Activated naive CD8-positive, alpha-beta T cell treated with anti-CD3 and anti-CD28 coated beads, Interleukin-2, amount 10 ng/mL, durations not matched to agents 7 days and 5 days (primary cell): ENCODE results near the gene IL16. TPM values are rescaled to one million over a fixed set of nuclear protein-coding genes. Genes with fewer than 3 reads are reported as not detected.
A peak's percentile ranks its signal among the peaks of the same experiment; 100 is the strongest.
"Not testable (repeated sequence)": the region's sequence is repeated elsewhere in the genome, so short reads cannot be mapped to it uniquely, and the experiment has no call there.

Source experiments
- ATAC-seq: fragments of 150-1000 bp; cut with Tn5 transposase; one replicate; pipeline ENCODE4 v1.10.0; 2021; ENCODE audit warnings: low read depth, moderate library complexity
- POLR2A ChIA-PET: fragments of 350-600 bp; sonication (Branson Sonifier 250); formaldehyde crosslinking; loops from one replicate; lab custom pipeline; 2021; ENCODE audit warnings: antibody characterized with exemption; lab: Charles Lee
- DNase-seq: peaks from one replicate; pipeline ENCODE4 v3.0.0; 2021
- H3K27ac Mint-ChIP-seq: one replicate; pipeline ENCODE4 v1.8.0; 2022; ENCODE audit warnings: mild to moderate bottlenecking, mixed read lengths
- H3K27me3 Mint-ChIP-seq: one replicate; pipeline ENCODE4 v1.8.0; 2022; ENCODE audit warnings: mild to moderate bottlenecking, moderate library complexity, mixed read lengths
- H3K36me3 Mint-ChIP-seq: one replicate; pipeline ENCODE4 v1.8.0; 2021; ENCODE audit warnings: mild to moderate bottlenecking, mixed read lengths
- H3K4me1 Mint-ChIP-seq: one replicate; pipeline ENCODE4 v1.8.0; 2021; ENCODE audit warnings: mixed read lengths
- H3K4me3 Mint-ChIP-seq: one replicate; pipeline ENCODE4 v1.8.0; 2022; ENCODE audit warnings: mild to moderate bottlenecking, moderate library complexity, mixed read lengths
- H3K9me3 Mint-ChIP-seq: one replicate; pipeline ENCODE4 v1.8.0; 2021; ENCODE audit warnings: mixed read lengths
- total RNA-seq, 2 experiments: library from RNA; stranded (reverse); gene quantifications; one replicate each; pipeline ENCODE4 v1.2.3, GENCODE V29; 2021

IL16 gene
- total RNA-seq: 100 to 1,000 TPM; 281 to 284 TPM

DNA sequence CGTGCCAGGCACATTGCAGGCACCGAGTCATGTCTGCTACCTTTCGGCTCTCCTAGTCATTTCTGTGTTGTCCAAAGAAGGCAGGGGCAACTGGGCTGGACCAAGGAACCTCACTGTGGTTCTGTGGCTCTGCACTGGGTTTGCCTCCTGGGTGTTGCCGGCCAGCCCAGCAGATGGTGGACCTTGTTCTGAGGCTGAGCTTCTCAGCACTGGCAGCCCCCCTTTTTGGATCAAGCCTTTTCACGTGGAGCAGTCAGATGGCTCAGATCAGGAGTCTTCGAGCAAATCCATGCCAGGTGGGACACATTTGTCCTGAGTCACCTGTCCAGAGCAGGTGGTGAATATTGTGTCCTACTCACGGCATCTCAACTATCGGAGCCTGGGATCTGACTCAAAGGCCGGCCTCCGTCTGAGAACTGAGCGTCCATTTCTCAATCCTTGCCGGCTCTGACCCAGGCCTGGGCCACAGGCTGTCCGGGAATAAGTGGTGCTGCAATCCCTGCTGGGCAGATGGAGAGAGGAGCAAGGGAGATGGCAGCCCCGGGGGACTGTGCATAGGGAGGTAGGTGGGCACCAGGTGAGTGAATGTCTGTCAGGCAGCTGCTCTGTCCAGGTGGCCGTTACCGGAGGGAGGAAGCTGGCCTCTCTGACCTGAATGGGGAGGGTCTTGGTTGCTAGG, at the start of gene IL16:
Gene IL16 (plus strand): TSS at position 304 of the 679 bp plus-strand sequence. CDS start 28,521 bp downstream, outside the sequence.
- ATAC-seq: no peak
- no peaks in the 10 kb centered on the region for H3K4me1 Mint-ChIP-seq
- DNase-seq: no peak
- POLR2A ChIA-PET: no interaction called here
- no peak within 1 kb of the TSS for H3K4me3 Mint-ChIP-seq
- H3K36me3 Mint-ChIP-seq: no peaks in the 10 kb centered on the region
- peaks cover 14% of the 10 kb centered on the region for H3K27me3 Mint-ChIP-seq
- H3K27ac Mint-ChIP-seq: no peak within 1 kb of the TSS
- no peaks in the 10 kb centered on the region for H3K9me3 Mint-ChIP-seq

GRCh38 chr15:81151389-81151788, 45.3 kb upstream of the IL16 start:
- no peak overlapping the region for H3K4me3 Mint-ChIP-seq
- H3K9me3 Mint-ChIP-seq: no peaks in the 10 kb centered on the region
- ATAC-seq (no peak), DNase-seq (no peak)
- H3K27ac Mint-ChIP-seq: no peak overlapping the region
- no peaks in the 10 kb centered on the region for H3K36me3 Mint-ChIP-seq
- H3K27me3 Mint-ChIP-seq: peaks cover 10% of the 10 kb centered on the region
- POLR2A ChIA-PET: no interaction called here
- H3K4me1 Mint-ChIP-seq: no peaks in the 10 kb centered on the region

DNA sequence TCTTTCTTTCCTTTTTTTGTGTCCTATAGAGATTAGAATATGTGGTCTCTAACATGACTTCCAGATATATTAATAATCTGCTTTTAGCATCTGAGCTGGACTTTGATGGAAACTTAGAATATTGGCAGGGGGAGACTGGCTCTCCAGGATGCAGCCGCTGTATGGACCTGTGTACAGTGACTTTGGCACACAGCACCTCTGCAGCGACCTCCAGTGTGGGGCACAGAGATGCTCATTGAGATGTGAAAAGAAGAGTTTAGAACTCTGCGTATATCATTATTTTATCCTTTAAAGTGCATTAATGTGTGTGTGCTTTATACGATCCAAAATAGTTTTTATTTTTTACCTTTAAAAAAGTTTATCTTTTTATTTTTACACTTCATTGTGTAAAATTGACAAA, 44.3 kb upstream of the IL16 start:
- H3K4me1 Mint-ChIP-seq: no peaks in the 10 kb centered on the region
- H3K27me3 Mint-ChIP-seq: peaks cover 10% of the 10 kb centered on the region
- DNase-seq: no peak
- no peak overlapping the region for H3K4me3 Mint-ChIP-seq
- POLR2A ChIA-PET: no interaction called here
- no peak overlapping the region for H3K27ac Mint-ChIP-seq
- H3K9me3 Mint-ChIP-seq: no peaks in the 10 kb centered on the region
- no peaks in the 10 kb centered on the region for H3K36me3 Mint-ChIP-seq
- no peak for ATAC-seq

- Mint-ChIP-seq H3K4me3 (no peak overlapping the region), H3K27ac (no peak overlapping the region), H3K9me3 (no peaks in the 10 kb centered on the region), H3K27me3 (peaks cover 10% of the 10 kb centered on the region), H3K4me1 (no peaks in the 10 kb centered on the region), H3K36me3 (no peaks in the 10 kb centered on the region)
- POLR2A ChIA-PET: no interaction called here
- ATAC-seq: no peak
- DNase-seq: no peak
These were observed 43.9 kb upstream of the IL16 start for GRCh38 chr15:81152799-81153198.

GRCh38 chr15:81155375-81156218, 41.1 kb upstream of the IL16 start:
- POLR2A ChIA-PET: interaction anchor here (1.2 to 2.2 kb wide), 2 partner anchors 110 to 238 kb away, joined by 3 to 7 read pairs; no protein-coding TSS in a partner anchor
- Mint-ChIP-seq H3K27ac (no peak overlapping the region), H3K36me3 (no peaks in the 10 kb centered on the region), H3K27me3 (peaks cover 3% of the 10 kb centered on the region), H3K4me1 (peaks cover 1% of the 10 kb centered on the region), H3K9me3 (no peaks in the 10 kb centered on the region), H3K4me3 (no peak overlapping the region)
- DNase-seq: no peak
- no peak for ATAC-seq

GRCh38 chr15:81156324-81156723, 40.4 kb upstream of the IL16 start:
- H3K4me3 Mint-ChIP-seq: no peak overlapping the region
- POLR2A ChIA-PET: interaction anchor here (1.2 to 2.2 kb wide), 2 partner anchors 110 to 237 kb away, joined by 3 to 7 read pairs; no protein-coding TSS in a partner anchor
- DNase-seq (no peak), ATAC-seq (no peak)
- peaks cover 9% of the 10 kb centered on the region for H3K4me1 Mint-ChIP-seq
- no peak overlapping the region for H3K27ac Mint-ChIP-seq
- H3K9me3 Mint-ChIP-seq: no peaks in the 10 kb centered on the region
- no peaks in the 10 kb centered on the region for H3K36me3 Mint-ChIP-seq
- peaks cover 1% of the 10 kb centered on the region for H3K27me3 Mint-ChIP-seq

DNA sequence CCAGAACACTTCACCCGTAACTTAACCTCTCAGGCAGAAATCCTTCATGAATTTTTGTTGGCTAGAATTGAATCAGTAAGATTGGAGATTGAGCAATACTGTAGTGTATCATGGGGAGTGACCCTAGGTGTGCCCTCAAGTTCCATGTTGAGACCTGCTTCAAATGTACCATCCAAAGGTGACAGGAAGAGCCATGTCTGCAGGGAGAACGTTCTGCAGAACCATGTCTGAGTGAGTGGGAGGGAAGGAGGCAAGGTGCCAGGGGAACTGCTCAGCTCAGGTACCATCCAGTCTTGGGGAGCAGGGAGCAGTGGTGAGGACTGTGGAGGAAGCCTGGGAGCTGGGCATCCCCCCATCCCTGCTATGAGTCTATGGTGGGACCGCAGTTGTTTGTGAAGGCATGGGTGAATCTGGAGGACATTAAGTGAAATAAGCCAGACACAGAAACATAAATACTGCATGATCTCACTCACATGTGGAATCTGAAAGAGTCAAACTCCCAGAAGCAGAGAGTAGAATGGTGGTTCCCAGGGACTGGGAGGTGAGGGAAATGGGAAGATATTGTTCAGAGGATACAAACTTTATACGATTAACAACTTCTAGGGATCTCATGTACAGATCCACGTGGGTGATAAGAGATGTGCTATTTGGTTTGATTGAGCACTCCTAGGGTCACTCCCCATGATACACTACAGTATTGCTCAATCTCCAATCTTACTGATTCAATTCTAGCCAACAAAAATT, 39.3 kb upstream of the IL16 start:
- Mint-ChIP-seq H3K27me3 (peaks cover 7% of the 10 kb centered on the region), H3K9me3 (no peaks in the 10 kb centered on the region), H3K4me1 (peaks cover 17% of the 10 kb centered on the region), H3K36me3 (no peaks in the 10 kb centered on the region), H3K4me3 (no peak overlapping the region), H3K27ac (no peak overlapping the region)
- no peak for DNase-seq
- ATAC-seq: no peak
- POLR2A ChIA-PET: interaction anchor here (2.2 kb wide), 1 partner anchor 109 kb away, joined by 7 read pairs; no protein-coding TSS in a partner anchor

DNA sequence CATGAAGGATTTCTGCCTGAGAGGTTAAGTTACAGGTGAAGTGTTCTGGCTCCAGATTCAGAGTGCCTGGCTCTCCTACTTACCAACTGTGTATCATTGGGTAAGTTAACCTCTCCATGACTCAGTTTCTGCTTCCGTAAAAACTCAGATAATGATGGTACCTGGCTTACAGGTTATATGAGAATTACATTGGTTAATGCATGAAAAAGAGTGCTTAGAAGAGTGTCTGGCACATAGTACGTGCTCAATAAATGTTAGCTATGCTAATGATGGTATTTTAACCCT, 38.8 kb upstream of the IL16 start:
- Mint-ChIP-seq H3K27ac (no peak overlapping the region), H3K4me3 (no peak overlapping the region), H3K36me3 (no peaks in the 10 kb centered on the region), H3K9me3 (no peaks in the 10 kb centered on the region), H3K27me3 (peaks cover 7% of the 10 kb centered on the region), H3K4me1 (peaks cover 17% of the 10 kb centered on the region)
- ATAC-seq: no peak
- DNase-seq: no peak
- POLR2A ChIA-PET: no interaction called here

DNA sequence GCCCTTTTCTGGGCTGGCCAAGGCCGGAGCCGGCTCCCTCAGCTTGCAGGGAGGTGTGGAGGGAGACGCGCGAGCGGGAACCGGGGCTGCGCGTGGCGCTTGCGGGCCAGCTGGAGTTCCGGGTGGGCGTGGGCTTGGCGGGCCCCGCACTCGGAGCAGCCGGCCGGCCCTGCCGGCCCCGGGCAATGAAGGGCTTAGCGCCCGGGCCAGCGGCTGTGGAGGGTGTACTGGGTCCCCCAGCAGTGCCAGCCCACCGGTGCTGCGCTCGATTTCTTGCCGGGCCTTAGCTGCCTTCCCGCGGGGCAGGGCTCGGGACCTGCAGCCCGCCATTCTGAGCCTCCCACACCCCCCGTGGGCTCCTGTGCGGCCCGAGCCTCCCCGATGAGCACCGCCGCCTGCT, 38.1 kb upstream of the IL16 start:
- H3K4me3 Mint-ChIP-seq, POLR2A ChIA-PET, H3K27ac Mint-ChIP-seq, H3K9me3 Mint-ChIP-seq, ATAC-seq, H3K27me3 Mint-ChIP-seq, H3K36me3 Mint-ChIP-seq, DNase-seq: not testable (repeated sequence)
- H3K4me1 Mint-ChIP-seq: peaks cover 17% of the 10 kb centered on the region

DNA sequence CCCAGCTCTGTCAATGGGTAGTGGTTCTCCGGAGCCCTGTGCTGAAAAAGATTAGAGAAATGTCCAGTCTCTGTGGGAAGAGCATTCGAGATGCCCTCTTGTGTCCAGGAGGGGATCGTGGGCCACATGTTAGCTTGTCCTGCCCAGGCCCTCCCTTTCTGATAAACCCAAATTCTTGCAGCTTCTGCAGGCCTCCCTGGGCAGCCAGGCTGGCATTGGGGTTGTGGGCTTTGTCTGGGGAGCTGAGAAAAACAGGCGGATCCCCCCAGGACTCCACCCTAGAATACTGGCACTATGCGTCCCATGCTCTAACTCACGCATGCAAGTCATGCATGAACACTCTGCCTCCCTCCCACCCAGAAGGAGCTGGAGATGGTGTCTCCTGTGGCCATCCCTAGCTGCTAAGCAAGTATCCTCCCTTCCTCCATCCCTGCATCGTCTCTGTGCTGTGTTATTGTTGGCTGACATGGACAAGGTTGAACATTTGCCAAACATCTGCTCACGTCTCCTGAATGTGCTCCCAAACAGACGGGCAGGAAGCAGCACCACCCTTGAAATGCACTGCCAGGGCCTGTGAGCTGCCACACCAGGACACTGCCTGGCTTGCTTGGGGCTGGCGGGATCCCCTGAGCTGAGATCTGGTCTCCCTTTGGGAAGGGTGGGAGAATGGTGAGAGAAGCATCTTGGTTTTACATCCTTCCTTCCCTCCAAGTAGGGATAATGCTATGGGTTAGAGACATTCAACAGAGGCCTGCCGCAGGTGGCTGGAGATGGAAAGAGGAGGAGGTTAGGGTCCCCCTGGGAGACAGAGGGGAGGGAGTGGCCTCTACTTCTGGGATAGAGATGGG, 36.1 kb upstream of the IL16 start:
- H3K4me1 Mint-ChIP-seq: peaks cover 21% of the 10 kb centered on the region
- POLR2A ChIA-PET: no interaction called here
- H3K9me3 Mint-ChIP-seq: no peaks in the 10 kb centered on the region
- no peaks in the 10 kb centered on the region for H3K36me3 Mint-ChIP-seq
- no peak overlapping the region for H3K4me3 Mint-ChIP-seq
- ATAC-seq (no peak), DNase-seq (no peak)
- H3K27me3 Mint-ChIP-seq: peaks cover 7% of the 10 kb centered on the region
- peak overlapping the region; percentile 47 for H3K27ac Mint-ChIP-seq

DNA sequence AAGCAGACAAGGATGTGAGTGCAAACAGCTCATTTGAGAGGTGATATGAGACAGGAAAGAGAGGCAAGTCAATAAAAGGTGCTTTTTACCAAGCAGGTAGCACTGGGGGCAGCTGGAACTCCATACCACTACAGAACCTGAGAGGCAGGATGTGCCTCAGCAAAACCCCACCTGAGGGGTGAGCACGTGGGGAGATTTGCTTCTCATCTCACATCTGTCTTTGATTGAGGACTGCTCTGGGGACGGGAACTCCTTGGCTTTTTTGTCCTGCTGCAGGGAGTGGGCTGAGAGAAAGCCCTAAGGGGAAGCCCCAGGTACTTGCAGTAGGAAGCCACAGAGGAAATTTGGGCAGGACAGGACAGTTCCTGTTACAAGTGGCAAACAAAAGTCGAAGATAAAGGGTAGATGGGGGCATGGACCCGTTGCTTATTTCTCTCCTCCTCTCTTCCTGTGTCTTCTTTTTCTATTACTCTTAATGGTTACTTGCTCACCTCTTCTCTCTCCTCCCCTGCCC, 35.5 kb upstream of the IL16 start:
- Mint-ChIP-seq H3K36me3 (no peaks in the 10 kb centered on the region), H3K9me3 (no peaks in the 10 kb centered on the region), H3K27ac (peak overlapping the region; percentile 47), H3K4me1 (peaks cover 21% of the 10 kb centered on the region), H3K27me3 (peaks cover 7% of the 10 kb centered on the region), H3K4me3 (no peak overlapping the region)
- DNase-seq: no peak
- POLR2A ChIA-PET: no interaction called here
- ATAC-seq: peak; percentile 65

DNA sequence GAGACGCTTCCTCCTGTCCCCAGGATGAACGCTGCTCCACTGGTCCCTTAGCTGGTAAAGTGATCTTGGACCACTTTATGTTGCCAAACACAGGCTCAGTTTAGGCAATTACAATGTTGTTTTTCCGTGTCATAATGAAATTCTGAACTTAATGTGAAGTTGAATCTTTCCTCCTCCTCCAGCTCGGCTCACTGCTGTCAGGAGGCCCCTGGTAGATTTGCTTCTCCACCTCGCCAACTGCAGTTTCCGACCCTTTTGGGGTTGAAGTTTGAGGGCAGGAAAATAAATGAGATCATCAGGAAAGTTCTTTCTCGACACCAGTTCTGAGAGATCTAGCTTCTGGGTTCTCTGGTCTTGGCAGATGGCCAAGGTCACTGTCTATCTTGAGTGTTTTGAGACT, 34.8 kb upstream of the IL16 start:
- H3K36me3 Mint-ChIP-seq: no peaks in the 10 kb centered on the region
- H3K4me1 Mint-ChIP-seq: peaks cover 21% of the 10 kb centered on the region
- peaks cover 7% of the 10 kb centered on the region for H3K27me3 Mint-ChIP-seq
- no peaks in the 10 kb centered on the region for H3K9me3 Mint-ChIP-seq
- ATAC-seq: no peak
- no peak overlapping the region for H3K27ac Mint-ChIP-seq
- H3K4me3 Mint-ChIP-seq: no peak overlapping the region
- POLR2A ChIA-PET: no interaction called here
- no peak for DNase-seq
